Esophagus muscularis mucosa (tissue), 4 donors: ENCODE data around the gene MICB.

Experiments
- EP300 ChIP-seq: sonication (generic); formaldehyde crosslinking; IDR thresholded peaks from one replicate; pipeline ENCODE4 v1.6.1; 2017; ENCODE audit warnings: antibody characterized with exemption
- POLR2A ChIP-seq: fragments of 450-650 bp; IDR thresholded peaks from one replicate; pipeline ENCODE4 v1.6.1; 2017; ENCODE audit warnings: antibody characterized with exemption, moderate library complexity, mild to moderate bottlenecking, low read depth
- POLR2AphosphoS5 ChIP-seq, 2 donors: sonication (generic); formaldehyde crosslinking; IDR thresholded peaks; one replicate each; pipeline ENCODE4 v1.6.1; 2017; ENCODE audit warnings: antibody characterized with exemption in 2 of 2
- TF ChIP-seq, protein P1 (sequence below), 3 experiments: fragments of 200-600 bp in 2 of 3; fragments of 450-650 bp in 1 of 3; sonication (generic) in 2 of 3; IDR thresholded peaks; one replicate each; pipeline ENCODE4 v1.5.1; 2017 to 2019; ENCODE audit warnings: antibody characterized with exemption in 3 of 3, mild to moderate bottlenecking in 2 of 3, moderate library complexity in 1 of 3

DNA sequence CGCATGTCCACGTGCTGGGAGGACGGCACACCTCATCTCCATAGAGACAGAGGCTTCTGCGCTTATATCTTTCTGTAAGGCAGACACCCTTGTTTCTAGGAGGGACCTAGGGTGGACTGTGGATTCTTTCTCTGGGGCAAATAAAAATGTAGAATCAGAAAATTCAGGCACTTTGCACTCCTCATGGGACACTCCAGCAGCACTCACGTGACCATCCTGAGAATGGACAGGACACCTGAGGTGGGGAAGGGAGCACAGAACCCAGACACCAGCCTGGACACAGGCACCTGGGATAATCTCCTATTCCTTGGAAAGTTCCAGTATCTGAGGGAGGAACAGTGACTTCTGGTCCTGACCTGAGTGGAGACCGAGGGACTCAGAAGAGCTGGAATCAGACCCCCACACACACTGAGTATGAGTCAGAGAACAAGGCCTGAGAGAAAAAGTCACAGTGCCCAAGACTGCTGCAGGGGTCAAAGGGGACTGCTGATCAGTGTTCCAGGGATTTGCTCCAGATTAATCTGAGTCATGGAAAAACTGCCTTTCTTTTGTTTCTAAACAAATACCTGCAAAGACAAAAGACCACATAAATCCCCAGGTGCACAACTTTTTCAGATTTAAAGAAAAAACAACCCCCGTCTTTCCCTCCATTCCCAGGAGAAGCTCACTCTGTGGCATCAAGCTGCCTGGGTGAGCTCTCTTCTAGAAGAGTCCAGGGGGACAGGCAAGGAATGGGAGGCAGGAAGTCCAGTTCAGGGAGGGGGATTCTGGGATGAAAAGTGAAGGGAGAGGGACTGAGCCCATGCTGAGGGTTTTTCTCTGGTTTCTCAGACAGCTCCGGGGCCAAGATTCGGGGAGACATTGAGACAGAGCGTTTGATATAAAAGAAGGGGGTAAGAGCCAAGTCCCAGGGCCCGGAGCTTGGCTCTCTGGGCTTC, 35.6 kb upstream of the MICB start:
- TF ChIP-seq, protein P1, sequence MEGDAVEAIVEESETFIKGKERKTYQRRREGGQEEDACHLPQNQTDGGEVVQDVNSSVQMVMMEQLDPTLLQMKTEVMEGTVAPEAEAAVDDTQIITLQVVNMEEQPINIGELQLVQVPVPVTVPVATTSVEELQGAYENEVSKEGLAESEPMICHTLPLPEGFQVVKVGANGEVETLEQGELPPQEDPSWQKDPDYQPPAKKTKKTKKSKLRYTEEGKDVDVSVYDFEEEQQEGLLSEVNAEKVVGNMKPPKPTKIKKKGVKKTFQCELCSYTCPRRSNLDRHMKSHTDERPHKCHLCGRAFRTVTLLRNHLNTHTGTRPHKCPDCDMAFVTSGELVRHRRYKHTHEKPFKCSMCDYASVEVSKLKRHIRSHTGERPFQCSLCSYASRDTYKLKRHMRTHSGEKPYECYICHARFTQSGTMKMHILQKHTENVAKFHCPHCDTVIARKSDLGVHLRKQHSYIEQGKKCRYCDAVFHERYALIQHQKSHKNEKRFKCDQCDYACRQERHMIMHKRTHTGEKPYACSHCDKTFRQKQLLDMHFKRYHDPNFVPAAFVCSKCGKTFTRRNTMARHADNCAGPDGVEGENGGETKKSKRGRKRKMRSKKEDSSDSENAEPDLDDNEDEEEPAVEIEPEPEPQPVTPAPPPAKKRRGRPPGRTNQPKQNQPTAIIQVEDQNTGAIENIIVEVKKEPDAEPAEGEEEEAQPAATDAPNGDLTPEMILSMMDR (IDR thresholded peaks at IDR 0.05), result no peak
- TF ChIP-seq POLR2AphosphoS5 (IDR thresholded peaks at IDR 0.05), result no peak
- TF ChIP-seq POLR2A, result no peak
- no peak for TF ChIP-seq EP300
